GM19438 (cell line): ENCODE results near the gene EPHA1.
A peak's percentile ranks its signal among the peaks of the same experiment; 100 is the strongest.

Experiments used
- ATAC-seq: cut with Tn5 transposase; IDR thresholded peaks from one replicate; pipeline ENCODE4 v1.9.1; 2021; ENCODE audit warnings: low read depth; ENCODE audit not compliant: unreplicated experiment

EPHA1 gene

GRCh38 chr7:143408686-143409561 is at the start of gene EPHA1:
TSS of gene EPHA1 (minus strand) at chr7:143408856. CDS start at chr7:143408805, 51 bp downstream.
- ATAC-seq, result no peak

GRCh38 chr7:143458263-143458662 is 49.6 kb upstream of the EPHA1 start:
- ATAC-seq, result no peak

GRCh38 chr7:143456992-143457793 is 48.5 kb upstream of the EPHA1 start:
- ATAC-seq, result no peak

GRCh38 chr7:143455942-143456341 is 47.3 kb upstream of the EPHA1 start:
- no peak for ATAC-seq

GRCh38 chr7:143455491-143455890 is 46.8 kb upstream of the EPHA1 start:
- no peak for ATAC-seq

- no peak for ATAC-seq
Observed at GRCh38 chr7:143454091-143454680, 45.5 kb upstream of the EPHA1 start.

GRCh38 chr7:143452495-143452894 is 43.8 kb upstream of the EPHA1 start:
- no peak for ATAC-seq

GRCh38 chr7:143451746-143452145 is 43.1 kb upstream of the EPHA1 start:
- no peak for ATAC-seq

GRCh38 chr7:143451122-143451521 is 42.5 kb upstream of the EPHA1 start:
- ATAC-seq, result no peak

GRCh38 chr7:143449793-143450192 is 41.1 kb upstream of the EPHA1 start:
- no peak for ATAC-seq

GRCh38 chr7:143448429-143448828 is 39.8 kb upstream of the EPHA1 start:
- no peak for ATAC-seq

GRCh38 chr7:143447466-143447865 is 38.8 kb upstream of the EPHA1 start:
- no peak for ATAC-seq

GRCh38 chr7:143444785-143445184 is 36.1 kb upstream of the EPHA1 start:
- ATAC-seq, result no peak

- ATAC-seq, result no peak
Observed at GRCh38 chr7:143444063-143444782, 35.6 kb upstream of the EPHA1 start.

GRCh38 chr7:143443153-143443552 is 34.5 kb upstream of the EPHA1 start, which contains the start of gene TAS2R60:
TSS of gene TAS2R60 (plus strand) at chr7:143443453. CDS start at chr7:143443453, 0 bp downstream.
- ATAC-seq, result no peak

- no peak for ATAC-seq
Observed at GRCh38 chr7:143439866-143440265, 31.2 kb upstream of the EPHA1 start.

GRCh38 chr7:143437578-143437977 is 28.9 kb upstream of the EPHA1 start:
- ATAC-seq, result peak; percentile 45

GRCh38 chr7:143436325-143436946 is 27.8 kb upstream of the EPHA1 start:
- peak; percentile 78 for ATAC-seq

GRCh38 chr7:143435266-143435665 is 26.6 kb upstream of the EPHA1 start:
- ATAC-seq, result no peak

- ATAC-seq, result no peak
Observed at GRCh38 chr7:143434660-143435059, 26.0 kb upstream of the EPHA1 start.
